AG20443 (cell line): ENCODE data around the gene SLC6A20.

ENCODE experiments used
- DNase-seq: peaks from one replicate; pipeline ENCODE4 v3.0.0; 2012; ENCODE audit warnings: low spot score, mixed read lengths

SLC6A20 gene

GRCh38 chr3:45719655-45720487 is 76.5 kb downstream of the SLC6A20 start:
- DNase-seq = no peak

GRCh38 chr3:45716790-45717336 is 79.5 kb downstream of the SLC6A20 start:
- no peak for DNase-seq

- no peak for DNase-seq
Observed at GRCh38 chr3:45715945-45716344, 80.4 kb downstream of the SLC6A20 start.

GRCh38 chr3:45712434-45713110 is 83.8 kb downstream of the SLC6A20 start:
- no peak for DNase-seq

- DNase-seq = no peak
Observed at GRCh38 chr3:45711931-45712330, 84.4 kb downstream of the SLC6A20 start.

DNA sequence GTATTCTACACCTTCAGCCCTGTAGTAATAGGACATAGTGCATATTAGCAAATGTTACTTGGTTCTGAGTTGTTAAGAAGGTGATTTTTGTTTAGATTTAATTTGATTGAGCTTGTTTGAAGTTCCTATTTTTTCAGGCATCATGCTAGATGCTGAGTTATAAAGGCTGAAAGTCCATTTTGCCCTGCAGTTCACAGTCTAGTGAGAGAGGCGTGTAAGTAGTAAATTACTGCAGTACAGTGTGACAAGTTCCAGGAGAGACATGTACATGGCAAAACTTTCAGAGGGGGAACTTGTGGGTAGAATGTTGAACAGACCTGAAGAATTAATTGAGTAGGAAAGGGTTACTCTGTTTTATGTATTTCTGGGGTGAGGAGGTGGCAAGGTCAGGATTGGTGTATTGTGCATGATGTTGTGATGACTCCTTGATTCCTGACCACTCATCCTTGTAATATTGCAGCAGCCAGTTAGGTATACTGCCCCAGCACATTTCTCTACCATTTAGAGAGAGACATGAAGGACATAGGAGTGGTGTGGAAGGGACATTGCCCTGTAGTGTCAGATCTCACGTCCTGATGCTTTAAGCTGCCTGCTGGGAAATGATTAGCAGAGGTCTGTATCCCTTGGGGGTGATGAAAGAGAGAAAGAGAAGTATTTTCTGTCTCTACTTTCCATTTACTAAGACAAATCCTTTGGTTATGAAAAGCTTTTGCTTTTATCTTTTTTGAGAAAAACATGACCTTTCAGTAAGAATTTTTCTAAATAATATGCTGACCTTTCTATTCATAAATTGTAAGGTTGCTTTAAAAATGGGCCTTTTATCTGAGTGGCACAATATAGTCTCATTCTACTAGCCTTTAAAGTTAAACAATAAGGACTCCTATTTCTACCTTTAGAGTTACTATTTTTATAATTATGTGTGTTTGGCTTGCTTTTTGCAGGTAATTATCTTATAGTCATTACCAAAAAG is 90.2 kb downstream of the SLC6A20 start:
- DNase-seq = no peak
